A549 treated with AZD9567 at 1 μM for 4 hours (cell line): ENCODE data around the gene TMEM200C. TPM values are rescaled to one million over a fixed set of nuclear protein-coding genes. Genes with fewer than 3 reads are reported as not detected.

Source experiments
- total RNA-seq: library from RNA; stranded (reverse); fragments of 200-300 nt; extraction: Qiagen RNA extraction; gene quantifications from 5 replicates; pipeline ENCODE4 v1.2.3, GENCODE V29; 2022; ENCODE audit not compliant: insufficient read depth

Gene TMEM200C
- total RNA-seq = 0.01 TPM in 1 of 5 replicates, not detected in the others

DNA sequence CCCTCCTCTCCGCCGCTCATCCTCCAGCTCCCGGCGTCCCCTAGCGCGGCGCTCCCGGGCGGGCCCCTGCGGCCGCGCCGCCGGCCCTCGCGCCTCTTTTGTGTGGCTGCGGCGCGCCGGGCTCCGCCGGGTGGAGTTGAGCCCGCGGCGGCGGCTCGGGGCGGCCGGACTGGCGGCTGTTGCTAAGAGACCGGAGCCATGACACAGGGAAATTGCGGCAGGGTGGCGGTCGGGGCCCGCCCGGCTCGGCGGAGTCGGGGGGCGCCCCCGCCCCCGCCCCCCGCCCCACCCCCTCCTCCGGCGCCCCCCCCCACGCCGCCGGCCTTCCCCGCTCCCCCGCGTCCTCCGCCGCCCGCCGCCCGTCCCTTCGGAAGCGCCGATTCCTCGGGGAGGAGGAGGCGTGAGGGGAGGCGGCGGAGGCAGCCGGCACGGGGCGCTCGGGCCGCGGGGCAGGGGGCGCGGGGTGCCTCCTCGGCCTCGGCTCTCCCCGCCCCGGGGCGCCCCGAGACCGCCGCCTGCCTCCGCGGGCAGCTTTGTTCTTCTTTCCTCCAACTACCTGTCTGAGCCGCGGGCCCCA is at the start of gene TMEM200C:
Gene TMEM200C, minus strand, starts transcription at position 224 of the 577 bp plus-strand sequence. CDS start 3,459 bp downstream, outside the sequence.

